ENCODE measurements around the gene PCBD1.
"Not testable (repeated sequence)": the region's sequence is repeated elsewhere in the genome, so short reads cannot be mapped to it uniquely, and the experiment has no call there.

Gene PCBD1

DNA sequence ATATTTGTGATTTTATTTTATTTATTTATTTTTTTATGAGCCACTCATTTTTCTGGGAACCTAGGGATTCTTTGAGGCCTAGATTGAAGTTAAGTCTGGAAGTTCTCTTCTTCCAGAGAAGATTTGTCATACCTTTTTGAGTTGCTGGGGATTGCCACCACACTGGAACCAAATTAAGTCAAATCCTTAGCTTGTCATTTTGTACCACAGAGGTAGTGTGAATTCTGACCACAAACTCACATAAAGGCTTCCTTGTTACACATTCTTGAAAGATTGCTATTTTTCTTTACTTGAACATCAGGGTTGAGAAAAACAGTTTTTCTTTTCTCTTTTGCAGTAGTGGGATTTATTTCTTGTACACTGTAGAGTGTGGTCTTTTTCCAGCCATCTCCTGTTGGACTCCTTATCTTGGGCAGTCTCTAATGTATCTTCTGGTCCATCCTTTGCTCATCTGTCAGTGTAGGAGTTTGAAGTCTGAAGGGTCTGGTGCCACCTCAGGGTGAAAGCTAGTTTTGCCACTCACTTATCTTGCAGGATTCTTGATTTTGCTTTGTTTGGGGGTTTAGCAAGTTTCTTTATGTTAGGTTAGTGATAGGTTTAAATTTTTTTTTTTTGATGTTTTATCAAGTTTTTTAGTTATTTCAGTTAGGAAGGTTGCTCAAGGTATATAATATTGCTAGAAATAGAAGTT is 24.8 kb downstream of the PCBD1 start:
- TF ChIP-seq, protein P1, sequence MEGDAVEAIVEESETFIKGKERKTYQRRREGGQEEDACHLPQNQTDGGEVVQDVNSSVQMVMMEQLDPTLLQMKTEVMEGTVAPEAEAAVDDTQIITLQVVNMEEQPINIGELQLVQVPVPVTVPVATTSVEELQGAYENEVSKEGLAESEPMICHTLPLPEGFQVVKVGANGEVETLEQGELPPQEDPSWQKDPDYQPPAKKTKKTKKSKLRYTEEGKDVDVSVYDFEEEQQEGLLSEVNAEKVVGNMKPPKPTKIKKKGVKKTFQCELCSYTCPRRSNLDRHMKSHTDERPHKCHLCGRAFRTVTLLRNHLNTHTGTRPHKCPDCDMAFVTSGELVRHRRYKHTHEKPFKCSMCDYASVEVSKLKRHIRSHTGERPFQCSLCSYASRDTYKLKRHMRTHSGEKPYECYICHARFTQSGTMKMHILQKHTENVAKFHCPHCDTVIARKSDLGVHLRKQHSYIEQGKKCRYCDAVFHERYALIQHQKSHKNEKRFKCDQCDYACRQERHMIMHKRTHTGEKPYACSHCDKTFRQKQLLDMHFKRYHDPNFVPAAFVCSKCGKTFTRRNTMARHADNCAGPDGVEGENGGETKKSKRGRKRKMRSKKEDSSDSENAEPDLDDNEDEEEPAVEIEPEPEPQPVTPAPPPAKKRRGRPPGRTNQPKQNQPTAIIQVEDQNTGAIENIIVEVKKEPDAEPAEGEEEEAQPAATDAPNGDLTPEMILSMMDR (IDR thresholded peaks at IDR 0.05; ENCODE audit: low read depth, low read length) = no peak
- DNase-seq = no peak

DNA sequence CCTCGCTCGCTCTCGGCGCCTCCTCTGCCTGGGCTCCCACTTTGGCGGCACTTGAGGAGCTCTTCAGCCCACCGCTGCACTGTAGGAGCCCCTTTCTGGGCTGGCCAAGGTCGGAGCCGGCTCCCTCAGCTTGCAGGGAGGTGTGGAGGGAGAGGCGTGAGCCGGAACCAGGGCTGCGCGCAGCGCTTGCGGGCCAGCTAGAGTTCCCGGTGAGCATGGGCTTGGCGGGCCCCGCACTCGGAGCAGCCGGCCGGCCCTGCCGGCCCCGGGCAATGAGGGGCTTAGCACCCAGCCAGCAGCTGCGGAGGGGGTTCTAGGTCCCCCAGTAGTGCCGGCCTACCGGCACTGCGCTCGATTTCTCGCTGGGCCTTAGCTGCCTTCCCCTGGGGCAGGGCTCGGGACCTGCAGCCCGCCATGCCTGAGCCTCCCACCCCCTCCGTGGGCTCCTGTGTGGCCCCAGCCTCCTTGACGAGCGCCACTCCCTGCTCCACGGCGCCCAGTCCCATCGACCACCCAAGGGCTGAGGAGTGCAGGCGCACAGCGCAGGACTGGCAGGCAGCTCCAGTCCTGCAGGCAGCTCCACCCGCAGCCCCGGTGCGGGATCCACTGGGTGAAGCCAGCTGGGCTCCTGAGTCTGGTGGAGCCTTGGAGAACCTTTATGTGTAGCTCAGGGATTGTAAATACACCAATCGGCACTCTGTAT is 26.7 kb downstream of the PCBD1 start:
- not testable (repeated sequence) for H3K4me3 ChIP-seq (ENCODE audit: low read depth, low read length); H3K27ac ChIP-seq; H3K9me3 ChIP-seq (ENCODE audit: severe bottlenecking); DNase-seq; H3K27me3 ChIP-seq (ENCODE audit: insufficient read depth, low read depth, severe bottlenecking)
- peaks cover 45% of the 10 kb centered on the region for H3K36me3 ChIP-seq

More for the DNA sequence above, 24.8 kb downstream of the PCBD1 start:
- peaks cover 33% of the 10 kb centered on the region for H3K36me3 ChIP-seq
- no peaks in the 10 kb centered on the region for H3K9me3 ChIP-seq (ENCODE audit: severe bottlenecking)
- no peak overlapping the region for H3K27ac ChIP-seq
- no peak overlapping the region for H3K4me3 ChIP-seq (ENCODE audit: low read depth, low read length)
- no peaks in the 10 kb centered on the region for H3K27me3 ChIP-seq (ENCODE audit: insufficient read depth, low read depth, severe bottlenecking)

DNA sequence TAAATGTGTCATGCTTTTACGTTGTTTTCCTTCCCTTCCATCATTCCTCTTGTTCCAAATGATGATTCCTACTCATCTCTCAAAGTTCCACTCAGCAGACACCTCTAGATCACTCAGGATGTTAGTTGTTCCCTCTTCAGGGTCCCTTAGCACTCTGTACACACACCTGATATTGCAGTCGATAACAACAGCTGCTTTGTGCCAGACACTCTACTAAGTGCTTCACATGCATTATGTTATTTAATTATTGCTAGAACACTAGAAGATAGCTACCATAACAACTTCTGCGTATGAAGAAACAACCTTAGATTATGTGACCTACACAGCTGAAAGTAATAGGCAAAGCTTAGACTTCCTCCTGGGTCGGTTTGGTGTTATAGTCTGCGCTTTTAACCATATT is 29.6 kb downstream of the PCBD1 start:
- DNase-seq = no peak
- no peaks in the 10 kb centered on the region for H3K9me3 ChIP-seq (ENCODE audit: severe bottlenecking)
- H3K27ac ChIP-seq = no peak overlapping the region
- H3K4me3 ChIP-seq (ENCODE audit: low read depth, low read length) = no peak overlapping the region
- H3K27me3 ChIP-seq (ENCODE audit: insufficient read depth, low read depth, severe bottlenecking) = no peaks in the 10 kb centered on the region
- H3K36me3 ChIP-seq = peaks cover 54% of the 10 kb centered on the region
- TF ChIP-seq, protein P1 (IDR thresholded peaks at IDR 0.05; ENCODE audit: low read depth, low read length) = no peak

DNA sequence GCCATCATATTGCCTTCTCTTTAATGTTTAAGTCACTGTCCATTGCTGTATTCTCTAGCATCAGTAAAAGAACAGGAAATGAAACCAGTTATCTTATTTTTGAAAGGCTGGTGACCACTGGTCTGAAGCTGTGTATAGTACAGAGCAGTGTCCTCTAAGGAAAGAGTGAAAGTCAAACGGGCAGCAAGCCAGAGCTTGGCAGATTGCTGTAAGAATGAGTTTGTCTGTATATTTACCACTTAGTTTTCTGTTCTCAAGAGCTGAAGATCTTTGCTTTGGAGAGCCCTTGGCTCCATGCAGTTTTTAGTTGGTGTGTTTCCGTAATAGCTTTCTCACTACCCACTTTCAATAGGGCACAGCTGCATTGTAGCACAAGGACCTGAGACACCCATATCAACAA is 31.9 kb downstream of the PCBD1 start:
- Histone ChIP-seq H3K4me3 (ENCODE audit: low read depth, low read length) (no peak overlapping the region), H3K27me3 (ENCODE audit: insufficient read depth, low read depth, severe bottlenecking) (no peaks in the 10 kb centered on the region), H3K36me3 (peaks cover 43% of the 10 kb centered on the region), H3K9me3 (ENCODE audit: severe bottlenecking) (no peaks in the 10 kb centered on the region), H3K27ac (no peak overlapping the region)
- no peak for DNase-seq
- TF ChIP-seq, protein P1 (IDR thresholded peaks at IDR 0.05; ENCODE audit: low read depth, low read length) = no peak

DNA sequence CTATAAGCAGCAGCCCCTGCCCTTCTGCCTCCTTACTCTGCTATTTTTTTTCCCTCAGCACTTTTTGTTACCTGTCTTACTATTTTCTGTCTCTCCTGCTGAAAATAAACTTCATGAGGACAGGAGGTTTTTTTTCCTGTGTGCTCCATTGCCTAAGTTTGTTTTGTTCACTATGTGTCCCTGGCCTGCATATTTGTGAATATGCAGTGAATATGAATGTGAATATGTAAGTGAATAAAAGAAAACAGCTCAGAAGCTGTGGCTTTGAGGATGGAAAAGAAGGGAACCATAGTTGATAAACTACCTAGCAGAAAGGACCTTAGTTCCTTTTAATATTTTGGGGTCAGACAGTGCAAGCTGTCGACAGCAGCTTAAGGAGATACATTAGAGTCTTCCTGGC is 34.9 kb downstream of the PCBD1 start:
- no peak for DNase-seq
- TF ChIP-seq, protein P1 (IDR thresholded peaks at IDR 0.05; ENCODE audit: low read depth, low read length) = no peak
- H3K9me3 ChIP-seq (ENCODE audit: severe bottlenecking) = no peaks in the 10 kb centered on the region
- no peak overlapping the region for H3K4me3 ChIP-seq (ENCODE audit: low read depth, low read length)
- H3K27ac ChIP-seq = no peak overlapping the region
- peaks cover 24% of the 10 kb centered on the region for H3K36me3 ChIP-seq
- no peaks in the 10 kb centered on the region for H3K27me3 ChIP-seq (ENCODE audit: insufficient read depth, low read depth, severe bottlenecking)

DNA sequence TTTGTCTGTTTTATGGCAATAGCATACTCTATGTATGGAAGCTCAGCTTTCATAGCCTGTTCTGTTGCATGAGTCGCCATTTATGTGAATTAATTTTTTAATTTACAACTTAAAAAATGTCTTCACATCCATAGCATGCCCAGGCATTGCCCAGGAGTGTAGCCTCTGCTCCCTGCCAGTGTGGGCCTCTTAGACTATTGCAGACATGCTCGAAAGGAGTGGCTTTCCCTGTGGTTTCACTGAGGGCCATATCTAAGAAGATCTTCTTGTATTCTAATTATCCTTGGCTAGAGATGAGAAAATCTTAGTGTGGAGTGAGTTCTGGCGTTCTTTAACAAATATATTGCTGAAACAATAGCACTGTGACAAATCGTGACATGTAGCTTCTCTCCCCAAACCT is 35.3 kb downstream of the PCBD1 start:
- H3K36me3 ChIP-seq = peaks cover 20% of the 10 kb centered on the region
- TF ChIP-seq, protein P1 (IDR thresholded peaks at IDR 0.05; ENCODE audit: low read depth, low read length) = no peak
- no peak overlapping the region for H3K4me3 ChIP-seq (ENCODE audit: low read depth, low read length)
- no peaks in the 10 kb centered on the region for H3K9me3 ChIP-seq (ENCODE audit: severe bottlenecking)
- H3K27ac ChIP-seq = no peak overlapping the region
- no peak for DNase-seq
- H3K27me3 ChIP-seq (ENCODE audit: insufficient read depth, low read depth, severe bottlenecking) = no peaks in the 10 kb centered on the region

All from WERI-Rb-1 (cell line).